ENCODE measurements around the gene GREM2. TPM values are rescaled to one million over a fixed set of nuclear protein-coding genes. Genes with fewer than 3 reads are reported as not detected.

GREM2 gene
- total RNA-seq, 2 donors from 2014 or later, result 1.6 TPM

DNA sequence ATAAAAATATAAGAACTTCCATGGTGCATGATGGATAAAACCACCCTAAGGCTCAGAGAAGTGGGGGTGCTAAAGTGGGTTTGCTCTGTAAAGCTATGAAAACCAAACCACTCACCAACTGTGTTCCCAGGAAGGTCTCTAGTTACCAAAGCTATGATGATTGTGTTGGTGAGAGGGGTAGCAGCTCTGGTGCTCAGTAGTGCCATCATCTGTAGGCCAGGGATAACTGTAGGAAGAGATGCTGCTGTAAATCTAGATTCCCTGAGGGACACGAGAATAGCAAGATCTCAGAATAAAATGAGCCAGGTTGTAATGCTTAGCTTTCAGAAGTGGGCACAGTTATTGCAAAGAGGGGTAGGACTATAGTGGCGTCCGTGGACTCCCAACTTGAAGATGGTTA, 124.5 kb downstream of the GREM2 start:
- Histone ChIP-seq H3K27ac (no peak overlapping the region), H3K9me3 (no peaks in the 10 kb centered on the region), H3K4me3 (no peak overlapping the region), H3K36me3 (no peaks in the 10 kb centered on the region), H3K4me1 (replicated peaks) (no peaks in the 10 kb centered on the region), H3K27me3 (replicated peaks; ENCODE audit: insufficient read depth) (no peaks in the 10 kb centered on the region)
- TF ChIP-seq CTCF (IDR thresholded peaks at IDR 0.05) (no peak), POLR2AphosphoS5 (IDR thresholded peaks at IDR 0.05) (no peak), POLR2A (IDR thresholded peaks at IDR 0.05) (no peak)
- WGBS, result 87% methylated on average over 3 of the region's 3 CpGs
- intact Hi-C loops (cut with DNase I), result no loop called here
- no peak for DNase-seq (ENCODE audit: low spot score)

DNA sequence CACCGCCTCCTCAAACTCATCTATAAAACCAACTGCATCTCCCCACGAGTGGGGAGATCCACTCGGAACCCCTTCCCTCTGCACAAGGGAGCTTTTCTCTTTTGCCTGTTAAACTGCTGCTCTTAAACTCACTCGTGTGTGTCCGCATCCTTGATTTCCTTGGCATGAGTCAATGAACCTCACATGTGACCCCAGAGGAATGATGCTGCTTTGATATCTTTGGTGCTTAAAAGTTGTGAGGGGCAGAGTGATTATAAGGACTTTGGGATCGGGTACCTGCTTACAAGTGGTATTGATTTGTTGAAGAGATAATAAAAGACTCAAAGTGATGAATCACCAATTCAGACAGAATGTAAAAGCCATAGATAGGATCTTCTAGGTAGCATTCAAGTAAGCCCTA, 125.3 kb downstream of the GREM2 start:
- Histone ChIP-seq H3K4me3 (no peak overlapping the region), H3K9me3 (no peaks in the 10 kb centered on the region), H3K27me3 (replicated peaks; ENCODE audit: insufficient read depth) (no peaks in the 10 kb centered on the region), H3K4me1 (replicated peaks) (no peaks in the 10 kb centered on the region), H3K27ac (no peak overlapping the region), H3K36me3 (no peaks in the 10 kb centered on the region)
- no peak for DNase-seq (ENCODE audit: low spot score)
- no peak for TF ChIP-seq CTCF (IDR thresholded peaks at IDR 0.05)
- no peak for TF ChIP-seq POLR2A (IDR thresholded peaks at IDR 0.05)
- no peak for TF ChIP-seq POLR2AphosphoS5 (IDR thresholded peaks at IDR 0.05)
- 50% methylated on average over 6 of the region's 6 CpGs for WGBS
- intact Hi-C loops (cut with DNase I), result no loop called here

DNA sequence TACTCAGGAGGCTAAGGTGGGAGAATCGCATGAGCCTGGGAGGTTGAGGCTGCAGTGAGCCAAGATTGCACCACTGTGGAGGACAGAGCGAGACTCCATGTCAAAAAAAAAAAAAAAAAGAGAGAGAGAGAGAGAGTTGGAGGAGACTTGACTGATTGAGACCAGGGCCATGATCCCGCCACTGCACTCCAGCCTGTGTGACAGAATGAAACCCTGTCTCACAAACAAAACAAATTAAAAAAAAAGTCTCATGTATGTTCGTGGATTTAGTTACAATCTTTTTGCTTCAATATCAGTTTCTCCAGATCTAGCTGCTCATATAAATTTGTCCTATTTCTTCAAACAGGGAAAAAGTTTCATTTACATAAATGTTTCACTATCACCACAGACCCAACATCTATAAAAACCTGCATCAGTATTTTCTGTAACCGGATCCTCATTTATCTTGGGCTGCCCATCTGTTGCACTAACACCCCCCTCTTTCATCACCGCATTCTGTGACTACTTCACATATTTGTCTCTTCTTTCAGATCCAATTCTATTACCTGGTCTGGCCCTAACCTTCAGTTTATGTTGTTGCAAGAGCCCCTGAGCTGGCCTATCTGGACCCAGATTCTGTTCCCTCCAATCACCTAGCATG, 127.0 kb downstream of the GREM2 start:
- 54% methylated on average over 6 of the region's 6 CpGs for WGBS
- no peak overlapping the region for H3K4me3 ChIP-seq
- no peaks in the 10 kb centered on the region for H3K36me3 ChIP-seq
- no peaks in the 10 kb centered on the region for H3K27me3 ChIP-seq (replicated peaks; ENCODE audit: insufficient read depth)
- TF ChIP-seq POLR2AphosphoS5 (IDR thresholded peaks at IDR 0.05) (no peak), POLR2A (IDR thresholded peaks at IDR 0.05) (no peak), CTCF (IDR thresholded peaks at IDR 0.05) (no peak)
- H3K27ac ChIP-seq, result no peak overlapping the region
- DNase-seq (ENCODE audit: low spot score), result no peak
- no peaks in the 10 kb centered on the region for H3K4me1 ChIP-seq (replicated peaks)
- no peaks in the 10 kb centered on the region for H3K9me3 ChIP-seq
- intact Hi-C loops (cut with DNase I), result no loop called here

DNA sequence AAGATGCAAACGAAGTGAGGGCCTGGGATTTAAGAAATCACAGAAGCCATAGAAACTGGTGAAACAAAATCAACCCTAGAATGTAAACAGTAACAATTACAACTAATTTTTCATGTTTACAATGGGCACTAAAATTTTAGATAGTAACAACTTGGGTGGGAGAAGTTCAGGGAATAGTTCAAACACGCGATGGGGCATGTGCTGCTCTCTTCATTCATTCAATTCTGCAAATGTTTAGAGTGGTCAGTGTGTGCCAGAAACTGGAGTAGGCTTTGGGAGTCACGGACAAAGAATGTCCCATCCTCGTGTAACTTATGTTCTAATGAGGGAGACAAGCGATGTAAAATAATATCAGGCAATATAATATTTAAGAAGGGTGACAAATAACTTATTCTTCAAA, 133.4 kb downstream of the GREM2 start:
- 86% methylated on average over 6 of the region's 6 CpGs for WGBS

More for the DNA sequence above, 133.4 kb downstream of the GREM2 start:
- no peaks in the 10 kb centered on the region for H3K27me3 ChIP-seq (replicated peaks; ENCODE audit: insufficient read depth)
- intact Hi-C loops (cut with DNase I), result no loop called here
- H3K4me3 ChIP-seq, result no peak overlapping the region
- no peak overlapping the region for H3K27ac ChIP-seq
- no peaks in the 10 kb centered on the region for H3K36me3 ChIP-seq
- H3K9me3 ChIP-seq, result no peaks in the 10 kb centered on the region
- no peaks in the 10 kb centered on the region for H3K4me1 ChIP-seq (replicated peaks)
- TF ChIP-seq POLR2A (IDR thresholded peaks at IDR 0.05) (no peak), CTCF (IDR thresholded peaks at IDR 0.05) (no peak), POLR2AphosphoS5 (IDR thresholded peaks at IDR 0.05) (no peak)
- DNase-seq (ENCODE audit: low spot score), result no peak

Data from prostate gland (tissue), 2 donors.